ENCODE results near the gene C22orf23. TPM values are rescaled to one million over a fixed set of nuclear protein-coding genes. Genes with fewer than 3 reads are reported as not detected.

The C22orf23 gene
- total RNA-seq, 1 experiment from 2014 or later, result 0.47 TPM

GRCh38 chr22:37906364-37907008, 46.9 kb downstream of the C22orf23 start:
- ChIA-PET POLR2A (interaction anchor here (2.1 to 2.3 kb wide), 2 partner anchors 8 to 10 kb away, joined by 11 to 12 read pairs; no protein-coding TSS in a partner anchor), RAD21 (ENCODE audit: low non-redundant PET in 1 of 2, low total read pairs in 2 of 2, uncharacterized antibody in 2 of 2, unreplicated experiment in 2 of 2) (interaction anchor here in 1 of 2 experiments (0.7 kb wide), 1 partner anchor 14 kb away, joined by 3 read pairs; no protein-coding TSS in a partner anchor), CTCF (interaction anchor here (1.3 kb wide), 1 partner anchor 13 kb away, joined by 4 read pairs; no protein-coding TSS in a partner anchor)
- Histone ChIP-seq H3K36me3 (ENCODE audit: control insufficient read depth in 1 of 2, insufficient read depth in 2 of 2, low read length in 2 of 2) (no peaks in the 10 kb centered on the region), H3K9ac (ENCODE audit: low read length) (peak overlapping the region; percentile 82), H3K4me1 (ENCODE audit: control insufficient read depth in 1 of 2, insufficient read depth in 2 of 2, low read length in 2 of 2) (peaks cover 22 to 36% of the 10 kb centered on the region in 2 experiments), H3K27ac (ENCODE audit: low read depth, low read length) (peak overlapping the region; percentile 96), H3K27me3 (ENCODE audit: insufficient read depth, low read length) (no peaks in the 10 kb centered on the region), H3K9me2 (ENCODE audit: insufficient read depth) (no peaks in the 10 kb centered on the region), H3K4me3 (replicated peaks in 1 of 2; ENCODE audit: low read depth in 1 of 2, low read length in 2 of 2) (peak overlapping the region; percentile 62 to 86), H3K79me2 (ENCODE audit: insufficient read depth, low read length) (peaks cover 31% of the 10 kb centered on the region), H3K9me3 (ENCODE audit: control insufficient read depth in 1 of 2, insufficient read depth in 1 of 2, low read depth in 1 of 2, low read length in 2 of 2) (no peaks in the 10 kb centered on the region), H4K20me1 (ENCODE audit: insufficient read depth) (no peaks in the 10 kb centered on the region), H3K4me2 (ENCODE audit: low read length) (peak overlapping the region; percentile 99), H2AFZ (ENCODE audit: low read depth, low read length, poor library complexity, severe bottlenecking) (no peak overlapping the region)
- BruUV-seq (replicated peaks), result no TSS peak
- TF ChIP-seq POLR2AphosphoS5 (IDR thresholded peaks at IDR 0.05; ENCODE audit: low read depth, low read length), result no peak; the same call in 1 of the 2 replicates
- no peak for TF ChIP-seq YY1 (IDR thresholded peaks at IDR 0.05; ENCODE audit: extremely low read depth, insufficient replicate concordance, low read depth, low read length)
- no peak for TF ChIP-seq POLR2A (IDR thresholded peaks at IDR 0.05; ENCODE audit: borderline replicate concordance, extremely low read depth, insufficient read depth, insufficient read length)
- TF ChIP-seq CEBPB (IDR thresholded peaks at IDR 0.05; ENCODE audit: low read depth), result no peak
- TF ChIP-seq SIN3A (IDR thresholded peaks at IDR 0.05; ENCODE audit: low read depth), result no peak
- no peak for TF ChIP-seq SRF (IDR thresholded peaks at IDR 0.05; ENCODE audit: low read depth)
- no peak for TF ChIP-seq EZH2 (IDR thresholded peaks at IDR 0.05)
- peak; percentile 90; the same call in 1 of the 2 replicates for TF ChIP-seq ZFX (IDR thresholded peaks at IDR 0.05)
- intact Hi-C loops (cut with micrococcal nuclease), result no loop called here
- DNase-seq (ENCODE audit: low read depth, low spot score) (no peak), ATAC-seq (peak; percentile 35)
